GM19324 (cell line): ENCODE measurements around the gene EVC.
"Not testable (repeated sequence)": the region's sequence is repeated elsewhere in the genome, so short reads cannot be mapped to it uniquely, and the experiment has no call there.

Experiments
- ATAC-seq: cut with Tn5 transposase; IDR thresholded peaks from one replicate; pipeline ENCODE4 v1.9.1; 2021; ENCODE audit warnings: mild to moderate bottlenecking, moderate library complexity; ENCODE audit not compliant: unreplicated experiment, low FRiP score

Gene EVC

GRCh38 chr4:5809216-5809776 lies 98.3 kb downstream of the EVC start:
- no peak for ATAC-seq

GRCh38 chr4:5810151-5810550 lies 99.2 kb downstream of the EVC start:
- ATAC-seq: no peak

- no peak for ATAC-seq
These were observed 99.9 kb downstream of the EVC start for GRCh38 chr4:5810770-5811430.

- not testable (repeated sequence) for ATAC-seq
These were observed 101.1 kb downstream of the EVC start for GRCh38 chr4:5812057-5812456.

GRCh38 chr4:5812506-5813229 lies 101.7 kb downstream of the EVC start:
- no peak for ATAC-seq

GRCh38 chr4:5813882-5814255 lies 102.9 kb downstream of the EVC start:
- ATAC-seq: no peak

GRCh38 chr4:5814421-5814820 lies 103.4 kb downstream of the EVC start:
- no peak for ATAC-seq

- ATAC-seq: no peak
These were observed 104.6 kb downstream of the EVC start for GRCh38 chr4:5815641-5816040.

GRCh38 chr4:5816101-5816500 lies 105.1 kb downstream of the EVC start:
- ATAC-seq: no peak

GRCh38 chr4:5816851-5817375 lies 105.9 kb downstream of the EVC start:
- ATAC-seq: no peak

GRCh38 chr4:5821665-5822358 lies 110.8 kb downstream of the EVC start:
- ATAC-seq: no peak

GRCh38 chr4:5822619-5823018 lies 111.6 kb downstream of the EVC start:
- ATAC-seq: no peak

GRCh38 chr4:5823542-5824211 lies 112.7 kb downstream of the EVC start:
- ATAC-seq: no peak

- ATAC-seq: no peak
These were observed 113.2 kb downstream of the EVC start for GRCh38 chr4:5824227-5824626.

- ATAC-seq: no peak
These were observed 113.6 kb downstream of the EVC start for GRCh38 chr4:5824635-5825034.

GRCh38 chr4:5825321-5826041 lies 114.5 kb downstream of the EVC start:
- no peak for ATAC-seq

- no peak for ATAC-seq
These were observed 115.6 kb downstream of the EVC start for GRCh38 chr4:5826437-5827107.

- no peak for ATAC-seq
These were observed 116.4 kb downstream of the EVC start for GRCh38 chr4:5827108-5828004.
